ENCODE results near the gene GTF3C1.
"Not testable (repeated sequence)": the region's sequence is repeated elsewhere in the genome, so short reads cannot be mapped to it uniquely, and the experiment has no call there.

GTF3C1 gene

GRCh38 chr16:27549746-27550581 is at the start of gene GTF3C1, which contains the start of gene KATNIP:
GTF3C1 (minus strand) TSS chr16:27549913; CDS start chr16:27549890, 23 bp downstream.
KATNIP (plus strand) TSS chr16:27550144; CDS start chr16:27550171, 27 bp downstream.
- DNase-seq (ENCODE audit: low read depth in 2 of 2), result peak; percentile 100

DNA sequence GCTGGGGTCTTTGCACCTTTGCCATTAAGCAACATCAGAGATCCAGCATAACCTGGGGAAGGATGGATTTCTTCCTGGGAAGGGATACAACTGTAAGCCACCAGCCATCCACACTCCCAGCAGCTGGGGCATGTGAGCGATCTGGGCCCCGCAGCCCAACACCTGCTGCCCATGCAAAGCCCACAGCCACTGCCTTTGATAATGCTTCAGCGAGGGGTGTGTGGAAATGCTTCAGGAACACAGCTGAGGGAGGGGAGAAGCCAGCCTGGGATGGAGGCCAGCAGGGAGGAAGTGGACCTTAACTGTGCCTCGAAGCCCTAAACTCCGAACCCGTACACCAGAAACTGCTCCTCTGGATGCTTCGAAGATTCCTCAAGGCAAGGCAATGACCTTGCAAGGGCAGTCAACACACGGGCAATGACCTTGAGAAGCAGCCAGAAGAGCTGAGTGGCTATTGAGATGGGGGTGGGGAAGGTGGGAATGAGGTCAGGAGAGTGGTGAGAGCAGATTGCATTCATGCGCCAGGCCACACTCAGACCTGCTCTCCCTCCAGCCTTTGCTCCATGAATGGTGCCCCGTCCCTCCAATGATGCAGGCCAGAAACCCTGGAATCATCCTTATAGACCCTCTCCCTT is 49.3 kb upstream of the GTF3C1 start:
- no peak for DNase-seq (ENCODE audit: low read depth in 2 of 2)

GRCh38 chr16:27598220-27598619 is 48.5 kb upstream of the GTF3C1 start:
- no peak for DNase-seq (ENCODE audit: low read depth in 2 of 2)

GRCh38 chr16:27597361-27597760 is 47.6 kb upstream of the GTF3C1 start:
- DNase-seq (ENCODE audit: low read depth in 2 of 2), result no peak

DNA sequence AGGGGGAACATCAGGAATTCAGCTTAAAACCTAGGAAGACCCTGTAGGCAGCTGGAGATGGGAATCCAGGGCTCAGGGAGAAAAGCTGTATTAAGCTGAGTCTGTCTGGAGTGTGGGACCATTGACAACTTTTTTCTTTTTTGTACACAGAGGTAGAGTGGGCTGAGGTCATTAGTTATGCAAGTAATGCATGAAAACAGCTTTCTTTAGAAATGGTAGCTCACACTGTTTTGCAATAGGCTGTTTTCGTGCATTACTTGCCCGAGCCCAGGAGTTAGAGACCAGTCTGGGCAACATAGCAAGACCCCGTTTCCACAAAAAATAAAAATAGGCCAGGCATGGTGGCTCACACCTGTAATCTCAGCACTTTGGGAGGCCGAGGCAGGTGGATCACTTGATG is 46.7 kb upstream of the GTF3C1 start:
- no peak for DNase-seq (ENCODE audit: low read depth in 2 of 2)

- DNase-seq (ENCODE audit: low read depth in 2 of 2), result no peak
Observed at GRCh38 chr16:27595993-27596392, 46.3 kb upstream of the GTF3C1 start.

DNA sequence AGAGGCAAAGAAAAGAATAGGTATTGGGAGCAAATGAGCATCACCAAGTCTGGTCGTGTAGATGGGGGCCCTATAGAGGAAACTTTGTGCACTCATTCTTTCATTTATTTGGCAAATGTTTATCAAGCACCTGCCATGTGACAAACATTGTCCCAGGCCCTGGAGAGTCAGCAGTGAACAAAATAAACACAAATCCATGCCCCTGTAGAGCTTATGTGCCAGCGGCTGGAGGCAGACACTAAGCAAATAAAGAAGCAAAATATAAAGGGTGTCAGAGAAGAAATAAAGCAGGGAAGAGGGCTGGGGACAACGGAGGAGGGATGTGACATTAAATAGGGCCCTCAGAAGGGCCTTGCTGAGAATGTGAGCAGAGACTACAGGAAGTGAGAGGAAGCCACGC is 45.8 kb upstream of the GTF3C1 start:
- no peak for DNase-seq (ENCODE audit: low read depth in 2 of 2)

DNA sequence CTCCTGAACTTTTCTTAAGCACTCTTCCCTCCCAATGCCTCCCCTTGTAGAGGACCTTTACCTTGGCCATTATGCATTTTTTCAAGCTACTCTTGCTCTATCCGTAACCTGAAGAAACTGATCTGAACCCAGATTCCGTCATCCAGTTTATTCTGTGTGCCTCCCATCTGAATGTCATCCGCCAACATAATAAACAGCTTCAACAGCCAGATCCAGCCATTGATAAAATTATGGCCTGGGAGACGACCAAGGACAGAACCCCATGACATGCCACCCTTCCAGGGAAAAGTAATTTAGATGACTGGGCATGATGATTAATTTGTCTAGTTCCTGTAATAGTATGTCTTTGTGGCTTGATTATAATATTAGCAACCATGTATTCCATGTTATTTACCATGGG is 42.1 kb upstream of the GTF3C1 start:
- DNase-seq (ENCODE audit: low read depth in 2 of 2), result no peak

DNA sequence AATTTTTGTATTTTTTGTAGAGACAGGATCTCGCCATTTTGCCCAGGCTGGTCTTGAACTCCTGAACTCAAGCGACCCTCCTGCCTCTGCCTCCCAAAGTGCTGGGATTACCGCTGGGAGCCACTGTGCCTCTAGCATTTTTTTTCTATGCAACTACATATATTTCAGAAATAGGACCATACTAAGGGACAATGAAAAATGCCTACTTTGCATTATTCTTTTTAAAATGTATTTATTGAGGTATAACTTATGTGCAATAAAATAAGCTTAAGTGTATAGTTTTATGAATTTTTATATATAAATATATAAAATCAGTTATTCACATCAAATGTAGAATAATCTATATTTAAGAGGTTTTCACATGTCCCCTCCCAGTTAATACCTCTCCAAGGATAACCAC is 38.3 kb upstream of the GTF3C1 start:
- DNase-seq (ENCODE audit: low read depth in 2 of 2), result no peak

- no peak for DNase-seq (ENCODE audit: low read depth in 2 of 2)
Observed at GRCh38 chr16:27586711-27587110, 37.0 kb upstream of the GTF3C1 start.

DNA sequence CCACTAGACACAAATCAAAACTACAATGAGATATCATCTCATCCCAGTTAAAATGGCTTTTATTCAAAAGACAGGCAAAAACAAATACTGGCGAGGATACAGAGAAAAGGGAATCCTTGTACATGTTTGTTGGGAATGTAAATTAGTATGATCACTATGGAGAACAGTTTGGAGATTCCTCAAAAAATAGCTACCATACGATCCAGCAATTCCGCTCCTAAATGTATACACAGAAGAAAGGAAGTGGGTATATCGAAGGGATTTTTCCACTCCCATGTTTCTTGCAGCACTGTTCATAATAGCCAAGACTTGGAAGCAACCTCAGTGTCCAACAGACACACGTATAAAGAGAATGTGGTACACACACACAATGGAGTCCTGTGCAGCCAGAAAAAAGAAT is 35.5 kb upstream of the GTF3C1 start:
- DNase-seq (ENCODE audit: low read depth in 2 of 2), result no peak

- no peak for DNase-seq (ENCODE audit: low read depth in 2 of 2)
Observed at GRCh38 chr16:27583634-27584033, 33.9 kb upstream of the GTF3C1 start.

- no peak for DNase-seq (ENCODE audit: low read depth in 2 of 2)
Observed at GRCh38 chr16:27582883-27583282, 33.2 kb upstream of the GTF3C1 start.

DNA sequence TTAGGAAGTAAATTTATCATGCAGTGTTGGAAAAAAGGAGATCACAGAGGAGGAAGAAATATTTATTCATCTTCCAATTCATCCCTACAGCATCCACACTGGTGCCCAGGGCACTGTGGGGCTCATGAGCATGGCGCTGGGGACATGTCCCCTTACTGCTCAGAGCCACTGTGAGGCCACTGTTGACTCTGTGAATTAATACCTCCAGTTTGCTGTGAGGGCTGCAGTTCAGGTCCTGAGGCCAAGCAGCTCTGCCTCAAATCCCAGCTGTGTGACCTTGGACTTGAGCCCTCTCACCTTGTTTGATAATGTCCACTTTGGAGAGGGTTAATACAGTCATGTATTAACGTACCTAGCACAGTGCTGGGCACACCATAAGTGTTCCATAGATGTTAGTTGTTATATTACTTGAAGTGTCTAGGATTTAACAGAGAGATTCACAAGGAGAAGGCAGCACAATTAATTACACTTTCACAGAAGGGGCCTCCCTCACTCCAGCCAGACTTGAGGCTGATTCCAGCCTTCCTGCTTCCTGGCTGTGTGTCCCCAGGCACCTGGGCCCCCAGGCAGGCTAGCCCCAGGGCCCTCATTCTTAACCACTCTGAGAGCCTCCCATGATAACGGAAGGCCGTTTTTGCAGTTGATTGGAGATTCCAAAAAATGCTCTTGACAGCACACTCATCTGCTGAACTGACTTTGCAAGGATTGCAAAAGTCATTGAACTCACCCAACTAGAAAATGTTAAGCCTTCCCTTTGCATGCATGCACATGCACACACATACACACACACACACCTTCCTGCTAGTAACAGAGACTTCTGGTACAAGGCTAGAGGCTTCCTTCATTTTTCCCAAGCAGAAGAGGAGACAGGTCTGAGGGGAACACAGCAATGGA is 29.6 kb upstream of the GTF3C1 start:
- no peak for DNase-seq (ENCODE audit: low read depth in 2 of 2)

DNA sequence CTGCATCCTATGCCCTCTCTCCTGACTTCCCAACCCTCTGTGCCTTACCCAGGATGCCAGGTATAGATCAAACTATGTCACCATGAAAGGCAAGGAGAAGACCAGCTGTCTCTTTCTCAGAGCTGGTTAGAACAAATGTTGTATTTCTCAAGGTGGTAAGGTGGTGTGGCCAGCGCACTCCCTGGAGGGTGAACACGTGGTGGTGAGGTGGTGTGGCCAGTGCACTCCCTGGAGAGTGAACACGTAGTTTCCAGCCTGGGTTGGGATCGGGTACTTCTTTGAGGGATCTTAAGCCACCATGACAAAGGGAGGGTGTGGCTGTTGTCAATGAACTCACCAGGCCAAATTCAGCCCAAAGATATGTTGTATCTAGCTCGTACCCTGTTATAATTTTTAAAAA is 27.0 kb upstream of the GTF3C1 start:
- DNase-seq (ENCODE audit: low read depth in 2 of 2), result no peak

- no peak for DNase-seq (ENCODE audit: low read depth in 2 of 2)
Observed at GRCh38 chr16:27572711-27573110, 23.0 kb upstream of the GTF3C1 start.

GRCh38 chr16:27571433-27572326 is 22.0 kb upstream of the GTF3C1 start:
- DNase-seq (ENCODE audit: low read depth in 2 of 2), result no peak

DNA sequence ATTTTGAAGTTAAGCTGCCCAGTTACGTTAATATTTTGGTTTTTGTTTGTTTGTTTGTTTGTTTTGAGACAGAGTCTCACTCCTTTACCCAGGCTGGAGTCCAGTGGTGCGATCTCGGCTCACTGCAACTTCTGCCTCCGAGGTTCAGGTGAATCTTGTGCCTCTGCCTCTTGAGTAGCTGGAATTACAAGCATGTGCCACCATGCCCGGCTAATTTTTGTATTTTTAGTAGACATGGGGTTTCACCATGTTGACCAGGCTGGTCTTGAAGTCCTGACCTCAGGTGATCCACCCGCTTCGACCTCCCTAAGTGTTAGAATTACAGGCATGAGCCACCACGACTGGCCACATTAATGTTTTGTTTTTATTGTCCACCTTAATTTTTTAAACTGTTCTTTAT is 21.3 kb upstream of the GTF3C1 start:
- not testable (repeated sequence) for DNase-seq (ENCODE audit: low read depth in 2 of 2)

- DNase-seq (ENCODE audit: low read depth in 2 of 2), result no peak
Observed at GRCh38 chr16:27568077-27568476, 18.4 kb upstream of the GTF3C1 start.

DNA sequence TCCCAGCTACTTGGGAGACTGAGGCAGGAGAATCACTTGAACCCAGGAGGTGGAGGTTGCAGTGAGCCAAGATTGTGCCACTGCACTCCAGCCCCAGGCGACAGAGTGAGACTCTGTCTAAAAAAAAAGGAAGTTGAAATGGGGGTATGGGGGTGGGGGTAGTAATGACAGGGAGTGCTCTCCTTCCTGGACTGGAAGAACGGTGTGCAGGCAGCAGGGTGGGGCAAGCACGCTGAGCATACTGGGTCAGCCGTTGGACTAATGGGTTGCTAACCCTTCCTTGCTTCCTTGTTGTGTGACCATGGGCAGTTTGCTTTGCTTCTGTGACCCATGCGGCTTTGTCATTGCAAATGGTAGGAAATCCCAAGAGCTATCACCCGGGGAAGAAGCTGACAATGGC is 16.7 kb upstream of the GTF3C1 start:
- DNase-seq (ENCODE audit: low read depth in 2 of 2), result no peak

DNA sequence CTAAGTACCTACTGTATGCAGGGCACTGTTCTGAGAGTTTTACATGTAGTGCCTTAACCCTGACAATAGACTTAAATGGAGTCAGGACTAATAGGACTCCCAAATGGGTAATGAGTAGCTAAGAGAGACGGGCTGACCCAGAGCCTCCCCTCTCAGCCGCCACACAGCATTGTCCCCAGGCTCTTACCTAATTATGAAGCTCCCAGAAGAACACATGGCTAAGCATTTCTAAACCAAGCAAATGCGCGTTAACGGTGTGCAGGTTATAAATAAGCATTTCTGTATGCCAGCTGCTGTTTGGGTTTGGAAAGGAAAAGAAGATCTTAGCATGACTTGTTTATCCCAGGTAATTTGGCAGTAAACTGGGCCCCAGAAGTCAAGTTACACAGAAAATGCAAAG is 14.5 kb upstream of the GTF3C1 start:
- DNase-seq (ENCODE audit: low read depth in 2 of 2), result no peak

Data from stimulated activated CD4-positive, alpha-beta T cell treated with anti-CD3 and anti-CD28 coated beads, Interleukin-15, amount 100 ng/mL, for 48 hours (primary cell).